ENCODE data around the gene CEP170B.

Gene CEP170B

DNA sequence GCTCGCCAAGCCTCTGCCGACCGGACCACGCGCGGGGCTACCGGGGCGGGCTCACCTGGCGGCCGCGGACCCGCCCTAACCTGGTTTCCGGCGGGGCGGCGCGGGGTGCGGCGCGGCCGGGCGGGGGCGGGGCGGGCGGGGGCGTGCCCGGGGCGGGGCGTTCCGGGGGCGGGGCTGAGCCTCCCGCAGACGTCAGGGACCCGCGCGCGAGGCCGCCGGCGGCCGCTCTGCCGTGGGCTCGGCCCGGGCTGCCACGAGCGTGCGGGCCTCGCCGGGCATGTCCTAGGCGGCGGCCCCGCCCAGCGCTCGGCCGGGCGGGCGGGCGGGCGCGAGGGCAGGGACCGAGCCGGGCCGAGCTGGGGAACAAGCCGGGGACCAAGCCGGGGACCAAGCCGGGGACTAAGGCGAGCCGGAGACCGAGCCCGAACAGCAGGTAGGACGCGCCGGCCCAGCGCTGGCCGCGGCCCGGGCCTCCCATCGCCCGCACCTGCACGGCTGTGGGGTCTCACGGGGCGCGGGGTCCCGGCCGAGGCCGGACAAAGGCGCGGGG lies at the start of gene CEP170B:
CEP170B (plus strand) TSS at position 188 of the 550 bp plus-strand sequence. CDS start 3,183 bp downstream, outside the sequence.
- Histone ChIP-seq H3K36me3 (ENCODE audit: control insufficient read depth, insufficient read depth, low read length) (peaks cover 2% of the 10 kb centered on the region), H3K4me3 (ENCODE audit: low read length) (peak within 1 kb of the TSS; percentile 63), H3K27me3 (ENCODE audit: control insufficient read depth, insufficient read depth, low read length) (no peaks in the 10 kb centered on the region), H3K4me1 (ENCODE audit: control insufficient read depth, insufficient read depth, low read length) (peaks cover 3% of the 10 kb centered on the region), H3K9ac (ENCODE audit: low read length) (peak within 1 kb of the TSS; percentile 45), H3K27ac (ENCODE audit: low read depth, low read length) (peak within 1 kb of the TSS; percentile 11)

- Histone ChIP-seq H3K27me3 (ENCODE audit: control insufficient read depth, insufficient read depth, low read length) (no peaks in the 10 kb centered on the region), H3K4me1 (ENCODE audit: control insufficient read depth, insufficient read depth, low read length) (peaks cover 6% of the 10 kb centered on the region), H3K9ac (ENCODE audit: low read length) (peak overlapping the region; percentile 94), H3K27ac (ENCODE audit: low read depth, low read length) (peak overlapping the region; percentile 93), H3K36me3 (ENCODE audit: control insufficient read depth, insufficient read depth, low read length) (no peaks in the 10 kb centered on the region), H3K4me3 (ENCODE audit: low read length) (peak overlapping the region; percentile 91)
Measured at GRCh38 chr14:104816616-104816884, 48.5 kb upstream of the CEP170B start.

DNA sequence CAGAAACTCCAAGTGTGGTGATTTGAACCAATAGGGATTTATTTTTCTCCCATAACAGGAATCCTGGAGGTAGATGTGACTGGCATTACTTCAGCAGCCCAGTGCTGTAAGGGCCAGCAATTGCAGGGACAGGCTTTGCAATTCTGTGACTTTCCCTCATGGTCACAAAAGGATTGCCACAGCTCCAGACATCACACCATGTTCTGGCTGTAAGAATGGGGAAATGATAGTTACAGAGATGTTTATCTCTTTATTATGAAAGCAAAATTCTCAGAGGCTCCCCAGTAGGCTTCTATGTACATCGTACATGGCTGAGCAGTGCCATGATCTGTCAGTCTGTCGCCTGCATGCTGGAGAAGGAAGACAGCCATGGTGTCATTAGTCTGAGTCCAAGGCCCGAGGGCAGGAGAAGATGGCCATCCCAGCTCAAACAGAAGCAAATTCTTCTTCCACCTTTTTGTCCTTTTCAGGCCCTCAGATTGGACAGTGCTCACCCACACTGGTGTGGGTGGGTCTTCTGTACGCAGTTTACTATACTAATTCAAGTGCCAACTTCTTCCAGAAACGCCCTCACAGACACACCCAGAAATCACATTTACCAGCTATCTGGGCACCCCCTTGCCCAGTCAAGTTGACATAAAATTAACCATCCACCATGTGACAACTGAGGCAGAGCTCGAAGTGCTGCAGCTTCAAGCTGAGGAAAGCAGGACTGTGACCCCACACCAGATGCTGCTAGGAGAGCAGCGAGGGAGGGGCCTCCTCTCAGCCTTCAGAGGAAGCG lies 46.9 kb upstream of the CEP170B start:
- H3K27ac ChIP-seq (ENCODE audit: low read depth, low read length), result no peak overlapping the region
- H3K4me1 ChIP-seq (ENCODE audit: control insufficient read depth, insufficient read depth, low read length), result peaks cover 6% of the 10 kb centered on the region
- no peaks in the 10 kb centered on the region for H3K27me3 ChIP-seq (ENCODE audit: control insufficient read depth, insufficient read depth, low read length)
- no peak overlapping the region for H3K4me3 ChIP-seq (ENCODE audit: low read length)
- H3K9ac ChIP-seq (ENCODE audit: low read length), result no peak overlapping the region
- H3K36me3 ChIP-seq (ENCODE audit: control insufficient read depth, insufficient read depth, low read length), result no peaks in the 10 kb centered on the region

GRCh38 chr14:104818714-104819161 lies 46.3 kb upstream of the CEP170B start:
- Histone ChIP-seq H3K27me3 (ENCODE audit: control insufficient read depth, insufficient read depth, low read length) (no peaks in the 10 kb centered on the region), H3K9ac (ENCODE audit: low read length) (no peak overlapping the region), H3K27ac (ENCODE audit: low read depth, low read length) (no peak overlapping the region), H3K4me1 (ENCODE audit: control insufficient read depth, insufficient read depth, low read length) (peaks cover 6% of the 10 kb centered on the region), H3K4me3 (ENCODE audit: low read length) (no peak overlapping the region), H3K36me3 (ENCODE audit: control insufficient read depth, insufficient read depth, low read length) (no peaks in the 10 kb centered on the region)

- Histone ChIP-seq H3K36me3 (ENCODE audit: control insufficient read depth, insufficient read depth, low read length) (no peaks in the 10 kb centered on the region), H3K27ac (ENCODE audit: low read depth, low read length) (no peak overlapping the region), H3K4me1 (ENCODE audit: control insufficient read depth, insufficient read depth, low read length) (peaks cover 6% of the 10 kb centered on the region), H3K27me3 (ENCODE audit: control insufficient read depth, insufficient read depth, low read length) (no peaks in the 10 kb centered on the region), H3K9ac (ENCODE audit: low read length) (no peak overlapping the region), H3K4me3 (ENCODE audit: low read length) (no peak overlapping the region)
Measured at GRCh38 chr14:104819361-104819781, 45.7 kb upstream of the CEP170B start.

DNA sequence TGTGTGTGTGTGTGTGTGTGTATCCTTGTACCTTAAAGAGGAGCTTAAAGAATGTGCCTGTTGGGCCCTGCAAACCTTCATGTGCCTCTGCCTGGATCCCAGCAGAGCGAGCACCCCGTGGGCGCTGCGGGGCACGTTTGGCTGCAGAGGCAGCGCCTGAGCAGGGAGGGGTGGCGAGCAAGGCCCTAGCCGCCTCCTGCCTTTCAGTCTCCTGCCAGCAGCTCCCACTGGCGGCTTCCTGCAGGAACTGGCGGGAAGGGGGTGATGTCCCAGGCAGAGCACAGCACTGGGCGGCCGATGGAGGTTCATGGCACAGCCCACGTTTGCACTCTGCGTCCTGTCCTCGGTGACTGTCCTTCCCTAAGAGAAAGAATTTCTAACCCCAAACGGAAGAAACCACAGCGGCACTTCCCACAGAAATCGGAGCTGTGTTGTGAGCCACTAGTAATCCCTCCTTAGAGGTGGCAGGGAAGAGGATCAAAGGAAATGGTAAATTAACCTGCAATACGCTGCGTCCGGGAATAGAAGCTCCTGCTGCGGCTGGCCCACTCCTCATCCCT lies 44.3 kb upstream of the CEP170B start:
- Histone ChIP-seq H3K4me1 (ENCODE audit: control insufficient read depth, insufficient read depth, low read length) (peaks cover 7% of the 10 kb centered on the region), H3K27ac (ENCODE audit: low read depth, low read length) (no peak overlapping the region), H3K36me3 (ENCODE audit: control insufficient read depth, insufficient read depth, low read length) (no peaks in the 10 kb centered on the region), H3K9ac (ENCODE audit: low read length) (no peak overlapping the region), H3K4me3 (ENCODE audit: low read length) (no peak overlapping the region), H3K27me3 (ENCODE audit: control insufficient read depth, insufficient read depth, low read length) (no peaks in the 10 kb centered on the region)

DNA sequence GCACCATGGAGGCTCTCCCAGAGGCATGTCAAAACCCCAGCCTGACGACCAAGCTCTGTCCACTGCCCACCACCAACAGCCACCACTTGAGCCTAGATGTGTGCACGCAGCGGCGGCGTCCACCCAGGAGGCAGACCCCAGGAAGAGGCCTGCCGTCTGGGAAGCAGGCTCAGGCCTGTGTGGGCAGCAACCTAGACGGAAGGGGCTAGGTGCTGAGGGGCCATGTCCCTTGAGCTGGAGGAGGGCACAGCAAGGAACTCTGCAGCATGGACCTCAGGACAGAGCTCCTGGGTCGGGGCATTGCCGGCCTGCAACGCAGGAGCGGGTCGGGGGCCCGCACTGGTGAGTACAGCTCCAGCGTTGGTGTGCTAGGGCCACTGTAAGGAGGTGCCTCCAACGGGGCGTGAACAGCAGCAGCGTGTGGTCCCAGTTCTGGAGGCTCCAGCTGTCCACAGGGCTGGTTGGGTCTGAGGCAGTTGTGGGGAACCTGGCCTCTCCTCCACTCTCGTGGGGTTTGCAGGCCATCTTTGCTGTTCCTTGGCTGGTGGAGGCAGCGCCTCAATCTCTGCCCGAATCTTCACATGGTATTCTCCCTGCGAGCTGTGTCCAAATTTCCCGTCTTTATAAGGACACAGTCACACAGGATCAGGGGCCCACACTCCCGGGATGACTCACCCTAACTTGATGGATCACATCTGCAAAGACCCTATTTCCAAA lies 43.7 kb upstream of the CEP170B start:
- Histone ChIP-seq H3K9ac (ENCODE audit: low read length) (no peak overlapping the region), H3K27ac (ENCODE audit: low read depth, low read length) (no peak overlapping the region)

GRCh38 chr14:104821971-104822608 lies 43.0 kb upstream of the CEP170B start:
- H3K9ac ChIP-seq (ENCODE audit: low read length), result no peak overlapping the region
- no peak overlapping the region for H3K27ac ChIP-seq (ENCODE audit: low read depth, low read length)
- no peaks in the 10 kb centered on the region for H3K27me3 ChIP-seq (ENCODE audit: control insufficient read depth, insufficient read depth, low read length)
- no peaks in the 10 kb centered on the region for H3K36me3 ChIP-seq (ENCODE audit: control insufficient read depth, insufficient read depth, low read length)
- no peak overlapping the region for H3K4me3 ChIP-seq (ENCODE audit: low read length)
- peaks cover 3% of the 10 kb centered on the region for H3K4me1 ChIP-seq (ENCODE audit: control insufficient read depth, insufficient read depth, low read length)

More for the DNA sequence above, 43.7 kb upstream of the CEP170B start:
- Histone ChIP-seq H3K4me3 (ENCODE audit: low read length) (no peak overlapping the region), H3K27me3 (ENCODE audit: control insufficient read depth, insufficient read depth, low read length) (no peaks in the 10 kb centered on the region), H3K4me1 (ENCODE audit: control insufficient read depth, insufficient read depth, low read length) (peaks cover 8% of the 10 kb centered on the region), H3K36me3 (ENCODE audit: control insufficient read depth, insufficient read depth, low read length) (no peaks in the 10 kb centered on the region)

DNA sequence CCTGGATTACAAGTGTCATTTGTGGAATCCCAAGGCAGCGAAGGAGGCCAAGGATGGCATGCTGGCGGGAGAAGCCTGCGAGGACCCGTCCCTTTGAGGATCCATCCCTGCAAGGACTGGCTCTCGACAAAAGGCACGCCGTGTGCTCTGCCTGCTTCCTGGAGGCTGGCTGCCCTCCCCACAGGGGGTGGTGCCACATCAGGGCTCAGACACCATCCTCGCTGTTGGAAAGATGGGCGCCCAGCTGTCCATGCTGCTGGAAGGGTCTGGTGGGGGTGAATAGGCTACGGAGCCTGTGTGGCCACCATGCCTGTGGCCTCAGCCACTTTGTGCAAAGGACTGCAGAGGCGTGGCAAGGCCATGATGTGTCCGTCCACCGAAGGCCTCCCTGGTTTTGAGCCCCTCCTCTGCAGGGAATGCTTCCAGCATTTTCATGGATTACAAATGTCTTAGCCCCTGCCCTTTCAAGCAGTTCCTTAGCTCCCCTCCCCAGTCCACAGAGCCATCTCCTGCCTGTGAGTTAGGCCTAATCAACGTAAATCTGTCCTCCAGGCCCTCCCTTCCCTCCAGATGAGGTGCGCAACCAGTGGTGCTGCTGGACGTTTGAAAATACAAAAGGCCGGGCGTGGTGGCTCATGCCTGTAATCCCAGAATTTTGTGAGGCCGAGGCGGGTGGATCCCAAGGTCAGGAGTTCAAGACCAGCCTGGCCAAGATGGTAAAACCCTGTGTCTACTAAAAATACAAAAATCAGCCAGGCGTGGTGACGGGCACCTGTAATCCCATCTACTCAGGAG lies 42.0 kb upstream of the CEP170B start:
- Histone ChIP-seq H3K4me1 (ENCODE audit: control insufficient read depth, insufficient read depth, low read length) (peaks cover 3% of the 10 kb centered on the region), H3K4me3 (ENCODE audit: low read length) (no peak overlapping the region), H3K27ac (ENCODE audit: low read depth, low read length) (no peak overlapping the region), H3K9ac (ENCODE audit: low read length) (no peak overlapping the region), H3K27me3 (ENCODE audit: control insufficient read depth, insufficient read depth, low read length) (no peaks in the 10 kb centered on the region), H3K36me3 (ENCODE audit: control insufficient read depth, insufficient read depth, low read length) (no peaks in the 10 kb centered on the region)

- Histone ChIP-seq H3K27me3 (ENCODE audit: control insufficient read depth, insufficient read depth, low read length) (no peaks in the 10 kb centered on the region), H3K4me1 (ENCODE audit: control insufficient read depth, insufficient read depth, low read length) (peaks cover 3% of the 10 kb centered on the region), H3K9ac (ENCODE audit: low read length) (no peak overlapping the region), H3K4me3 (ENCODE audit: low read length) (no peak overlapping the region), H3K27ac (ENCODE audit: low read depth, low read length) (no peak overlapping the region), H3K36me3 (ENCODE audit: control insufficient read depth, insufficient read depth, low read length) (no peaks in the 10 kb centered on the region)
Measured at GRCh38 chr14:104824353-104824997, 40.6 kb upstream of the CEP170B start.

GRCh38 chr14:104826189-104826860 lies 38.7 kb upstream of the CEP170B start:
- Histone ChIP-seq H3K9ac (ENCODE audit: low read length) (peak overlapping the region; percentile 47), H3K4me3 (ENCODE audit: low read length) (peak overlapping the region; percentile 83), H3K27ac (ENCODE audit: low read depth, low read length) (no peak overlapping the region), H3K4me1 (ENCODE audit: control insufficient read depth, insufficient read depth, low read length) (peaks cover 3% of the 10 kb centered on the region), H3K36me3 (ENCODE audit: control insufficient read depth, insufficient read depth, low read length) (no peaks in the 10 kb centered on the region), H3K27me3 (ENCODE audit: control insufficient read depth, insufficient read depth, low read length) (no peaks in the 10 kb centered on the region)
